AG10803 (cell line): ENCODE results near the gene CSTF2T.

Experiments
- DNase-seq: peaks from one replicate; pipeline ENCODE4 v3.0.0; 2010; ENCODE audit warnings: low read depth
- H3K4me3 ChIP-seq: 2 replicates; pipeline ENCODE4 v1.5.1; 2011; ENCODE audit warnings: mild to moderate bottlenecking, low read length, control low read depth
- CTCF ChIP-seq: conservative IDR thresholded peaks from 2 replicates; pipeline ENCODE4 v1.5.1; 2011; ENCODE audit warnings: mild to moderate bottlenecking, low read length, control low read depth, inconsistent platforms

CSTF2T gene

GRCh38 chr10:51699475-51700227, at the start of gene CSTF2T:
TSS of gene CSTF2T (minus strand) at chr10:51699595. CDS start at chr10:51699549, 46 bp downstream.
- peak; percentile 94 for DNase-seq
- TF ChIP-seq CTCF = no peak
- H3K4me3 ChIP-seq = peak within 1 kb of the TSS; percentile 92

- no peak overlapping the region for H3K4me3 ChIP-seq
- DNase-seq = peak; percentile 52
- no peak for TF ChIP-seq CTCF
Observed at GRCh38 chr10:51748959-51749358, 49.6 kb upstream of the CSTF2T start.

- no peak for DNase-seq
- no peak for TF ChIP-seq CTCF
- H3K4me3 ChIP-seq = no peak overlapping the region
Observed at GRCh38 chr10:51747216-51747615, 47.8 kb upstream of the CSTF2T start.

- H3K4me3 ChIP-seq = no peak overlapping the region
- DNase-seq = no peak
- no peak for TF ChIP-seq CTCF
Observed at GRCh38 chr10:51745397-51745796, 46.0 kb upstream of the CSTF2T start.

- no peak overlapping the region for H3K4me3 ChIP-seq
- no peak for TF ChIP-seq CTCF
- DNase-seq = no peak
Observed at GRCh38 chr10:51744235-51745000, 45.0 kb upstream of the CSTF2T start.

GRCh38 chr10:51743146-51743545, 43.8 kb upstream of the CSTF2T start:
- no peak overlapping the region for H3K4me3 ChIP-seq
- TF ChIP-seq CTCF = no peak
- peak; percentile 72 for DNase-seq

GRCh38 chr10:51733057-51733456, 33.7 kb upstream of the CSTF2T start:
- TF ChIP-seq CTCF = no peak
- DNase-seq = peak; percentile 68
- no peak overlapping the region for H3K4me3 ChIP-seq
